Epithelial cell of prostate (primary cell): ENCODE measurements around the gene SDK1.
A peak's percentile ranks its signal among the peaks of the same experiment; 100 is the strongest.
"Not testable (repeated sequence)": the region's sequence is repeated elsewhere in the genome, so short reads cannot be mapped to it uniquely, and the experiment has no call there.

Source experiments
- DNase-seq: peaks from one replicate; pipeline ENCODE4 v3.0.0-alpha.2; 2011; ENCODE audit warnings: low read depth, low spot score
- H3K27ac ChIP-seq: fragments of 450-650 bp; 2 replicates; pipeline ENCODE4 v1.5.1; 2017; ENCODE audit warnings: mild to moderate bottlenecking

The SDK1 gene

DNA sequence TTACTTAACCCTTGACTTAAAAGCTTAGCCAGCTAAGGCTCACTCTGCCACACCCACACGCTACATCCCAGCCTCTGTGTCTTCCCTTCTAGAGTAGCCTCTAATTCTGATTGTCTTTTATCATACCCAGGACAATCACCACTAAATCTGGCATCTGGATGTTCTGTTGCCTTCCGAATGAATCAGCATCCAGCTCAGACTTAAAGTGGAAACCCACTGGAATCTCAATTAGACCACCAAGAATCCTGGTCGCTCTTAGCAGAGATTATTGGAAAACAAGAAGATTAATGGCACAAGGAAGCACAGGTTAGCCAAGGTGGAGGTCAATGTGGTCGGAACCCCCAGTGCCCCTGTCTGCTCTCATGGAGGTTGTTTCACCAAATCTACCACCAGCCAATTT lies 976.9 kb downstream of the SDK1 start:
- no peak for DNase-seq
- H3K27ac ChIP-seq: no peak overlapping the region

GRCh38 chr7:4279216-4279615 lies 978.2 kb downstream of the SDK1 start:
- H3K27ac ChIP-seq: no peak overlapping the region
- DNase-seq: no peak

DNA sequence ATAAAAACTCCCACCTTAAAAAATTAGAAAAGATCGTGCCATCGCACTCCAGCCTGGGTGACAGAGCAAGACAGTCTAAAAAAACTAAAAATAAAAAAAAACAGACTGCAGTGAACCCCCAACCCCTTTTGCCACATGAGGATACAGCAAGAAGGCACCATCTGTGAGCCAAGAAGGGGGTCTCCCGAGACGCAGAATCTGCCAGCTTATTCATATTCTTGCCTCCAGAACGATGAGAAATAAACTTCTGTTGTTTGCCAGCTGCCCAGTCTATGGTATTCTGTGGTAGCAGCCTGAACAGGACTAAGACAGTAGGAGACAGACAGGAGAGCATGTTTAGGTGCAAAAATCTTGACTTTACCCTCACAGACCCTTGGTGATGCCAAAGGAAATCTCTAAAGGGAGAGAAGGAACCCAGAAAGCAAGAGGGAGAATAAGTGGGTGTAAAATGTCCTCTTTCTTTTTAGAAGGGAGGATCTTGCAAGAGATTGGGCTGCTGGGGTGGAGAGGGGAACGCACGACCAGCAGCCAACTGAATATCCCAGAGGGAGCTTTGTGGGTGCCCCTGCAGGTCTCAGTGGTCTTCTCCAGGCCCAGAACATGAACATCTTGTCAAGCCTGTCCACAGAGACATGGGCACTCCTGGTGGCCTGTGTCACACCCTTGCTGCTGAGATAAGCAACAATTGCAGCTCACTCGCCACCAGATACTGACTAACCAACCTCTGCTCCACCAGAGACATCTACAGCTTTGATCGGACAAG lies 980.4 kb downstream of the SDK1 start:
- DNase-seq: no peak
- no peak overlapping the region for H3K27ac ChIP-seq

GRCh38 chr7:4282434-4283223 lies 981.6 kb downstream of the SDK1 start:
- peak; percentile 50 for DNase-seq

GRCh38 chr7:4286351-4286750 lies 985.3 kb downstream of the SDK1 start:
- no peak overlapping the region for H3K27ac ChIP-seq
- DNase-seq: no peak

More at GRCh38 chr7:4282434-4283223, 981.6 kb downstream of the SDK1 start:
- no peak overlapping the region for H3K27ac ChIP-seq

GRCh38 chr7:4288791-4289394 lies 987.8 kb downstream of the SDK1 start:
- DNase-seq: no peak
- H3K27ac ChIP-seq: no peak overlapping the region

GRCh38 chr7:4297165-4297917 lies 996.3 kb downstream of the SDK1 start:
- H3K27ac ChIP-seq: no peak overlapping the region
- no peak for DNase-seq

DNA sequence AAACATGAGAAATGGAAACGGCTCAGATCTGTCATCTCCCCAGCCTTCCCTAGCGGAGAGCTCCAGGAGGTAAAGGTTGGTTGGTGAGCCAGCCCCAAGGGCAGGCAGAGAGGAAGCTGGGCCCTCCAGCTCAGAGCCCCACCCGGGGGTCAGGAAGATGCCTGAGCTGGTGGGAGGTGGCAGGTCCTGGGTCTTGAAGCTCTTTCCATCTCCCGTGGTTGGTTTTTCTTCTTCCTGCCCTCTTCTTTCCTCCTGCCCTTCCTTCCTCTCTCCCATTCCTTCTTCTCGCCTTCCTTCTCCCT lies 996.8 kb downstream of the SDK1 start:
- DNase-seq: no peak

DNA sequence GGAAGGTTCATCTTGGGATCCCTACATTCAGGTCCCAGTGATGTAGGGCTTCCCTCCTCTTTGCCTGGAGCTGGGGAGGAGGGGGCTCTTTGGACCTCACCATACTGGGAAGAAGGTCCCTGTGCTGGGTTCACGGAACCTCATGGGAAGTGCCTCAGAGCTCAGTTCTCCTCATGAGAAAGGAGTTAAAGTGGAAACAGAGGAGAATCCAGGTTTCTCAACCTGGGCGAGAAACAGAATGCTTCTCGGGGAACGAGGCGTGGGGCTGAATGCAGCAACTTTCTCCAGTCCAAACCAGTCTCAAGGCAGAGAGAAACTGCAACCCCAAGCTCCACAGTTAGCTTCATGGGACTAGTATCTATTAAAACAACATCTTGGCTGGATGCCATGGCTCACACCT lies 998.4 kb downstream of the SDK1 start:
- H3K27ac ChIP-seq: no peak overlapping the region
- DNase-seq: no peak

More for the DNA sequence above, 996.8 kb downstream of the SDK1 start:
- no peak overlapping the region for H3K27ac ChIP-seq

GRCh38 chr7:4302203-4302905 lies 1001.3 kb downstream of the SDK1 start:
- no peak for DNase-seq
- no peak overlapping the region for H3K27ac ChIP-seq

DNA sequence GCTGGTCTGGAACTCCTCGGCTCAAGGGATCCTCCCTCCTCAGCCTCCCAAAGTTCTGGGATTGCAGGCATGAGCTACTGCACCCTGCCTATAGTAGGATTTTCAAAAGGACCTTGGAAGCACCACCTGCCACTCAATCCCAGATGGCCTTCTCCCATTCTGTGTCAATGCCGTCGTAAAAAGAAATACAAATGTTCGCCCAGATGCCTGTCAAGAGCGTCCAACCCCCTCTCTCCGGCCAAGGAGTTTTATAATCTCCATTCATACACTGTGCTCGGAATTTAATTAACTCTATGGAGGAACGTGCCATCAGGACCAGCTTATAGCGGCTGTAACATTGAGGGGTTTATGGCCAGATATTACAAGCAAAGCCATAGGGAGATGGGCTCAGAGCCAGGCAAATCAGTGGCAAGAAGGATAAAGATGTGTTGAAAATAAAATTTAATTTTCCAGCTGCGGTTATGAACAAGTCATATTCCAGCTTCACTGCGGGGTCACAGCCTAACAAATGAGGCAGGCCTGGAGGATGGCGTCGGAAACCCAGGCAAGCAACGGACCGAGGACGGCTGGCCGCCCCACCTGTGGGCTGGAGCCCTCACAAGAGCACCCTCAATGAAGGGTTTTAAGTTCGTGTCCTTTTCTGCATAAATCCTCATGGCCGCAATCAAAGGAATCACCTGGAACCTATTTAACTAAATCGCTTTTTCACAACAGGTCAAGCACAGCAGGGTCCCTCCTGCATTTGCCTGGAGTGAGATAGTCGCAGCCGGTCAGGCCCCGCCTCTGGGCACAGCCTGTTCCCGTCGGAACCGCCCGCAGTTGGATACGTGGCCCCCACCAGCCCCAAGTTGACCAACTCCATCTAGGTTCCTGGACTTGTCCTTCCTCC lies 1006.5 kb downstream of the SDK1 start:
- H3K27ac ChIP-seq: no peak overlapping the region

DNA sequence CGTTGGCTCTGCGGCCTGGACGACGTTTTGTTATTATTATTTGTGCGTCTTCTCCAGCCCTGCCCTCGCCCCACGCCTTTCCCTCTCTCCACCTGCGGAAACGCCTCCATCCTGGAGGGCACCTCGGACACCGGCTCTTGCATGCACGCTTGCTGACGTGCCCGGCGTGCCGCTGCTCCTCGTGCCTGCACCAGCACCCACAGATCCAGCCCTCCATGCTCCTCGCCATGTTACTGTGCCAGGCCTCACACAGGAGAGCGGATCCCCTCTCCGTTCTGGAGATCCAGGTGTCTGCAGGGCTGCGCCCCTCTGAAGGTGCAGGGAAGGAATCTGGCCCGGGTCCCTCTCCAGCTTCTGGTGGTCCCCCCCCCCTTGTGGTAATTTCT lies 1007.1 kb downstream of the SDK1 start:
- no peak for DNase-seq
- no peak overlapping the region for H3K27ac ChIP-seq

More for the DNA sequence above, 1006.5 kb downstream of the SDK1 start:
- DNase-seq: no peak

GRCh38 chr7:4313911-4314310 lies 1012.9 kb downstream of the SDK1 start:
- DNase-seq: not testable (repeated sequence)

DNA sequence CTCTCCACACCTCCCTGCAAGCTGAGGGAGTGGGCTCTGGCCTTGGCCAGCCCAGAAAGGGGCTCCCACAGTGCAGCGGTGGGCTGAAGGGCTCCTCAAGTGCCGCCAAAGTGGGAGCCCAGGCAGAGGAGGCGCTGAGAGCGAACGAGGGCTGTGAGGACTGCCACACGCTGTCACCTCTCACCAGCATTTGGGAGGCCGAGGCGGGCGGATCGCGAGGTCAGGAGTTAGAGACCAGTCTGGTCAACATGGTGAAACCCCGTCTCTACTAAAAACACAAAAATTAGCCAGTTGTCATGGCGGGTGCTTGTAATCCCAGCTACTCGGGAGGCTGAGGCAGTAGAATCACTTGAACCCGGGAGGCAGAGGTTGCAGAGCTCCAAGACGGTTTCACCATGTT lies 1013.3 kb downstream of the SDK1 start:
- not testable (repeated sequence) for DNase-seq, H3K27ac ChIP-seq

More at GRCh38 chr7:4313911-4314310, 1012.9 kb downstream of the SDK1 start:
- H3K27ac ChIP-seq: not testable (repeated sequence)
